ENCODE results near the gene VSX2. TPM values are rescaled to one million over a fixed set of nuclear protein-coding genes. Genes with fewer than 3 reads are reported as not detected.
"Not testable (repeated sequence)": the region's sequence is repeated elsewhere in the genome, so short reads cannot be mapped to it uniquely, and the experiment has no call there.

The VSX2 gene
- total and polyA plus RNA-seq, 7 experiments from 2014 or later: not detected

DNA sequence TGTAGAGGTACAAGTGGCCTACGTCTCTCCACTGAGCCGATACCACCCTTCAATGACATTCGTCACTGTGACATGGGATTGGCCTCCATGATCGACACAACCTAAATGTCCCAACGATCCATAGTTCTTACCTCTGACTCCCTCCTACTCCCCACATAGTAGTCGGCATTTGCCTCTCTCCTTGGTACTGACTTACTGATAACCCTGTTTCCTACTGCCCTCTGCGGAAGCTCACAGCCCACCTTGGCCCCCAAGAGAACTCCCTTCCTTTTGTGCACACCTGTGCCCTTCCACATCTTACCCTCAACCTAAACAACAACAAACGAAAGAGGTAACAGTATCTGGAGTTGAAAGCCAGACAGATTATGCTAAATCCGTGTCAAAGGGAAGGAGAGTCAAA lies 23.9 kb downstream of the VSX2 start:
- no peak overlapping the region for H3K27ac ChIP-seq (ENCODE audit: low read depth, low read length)
- Mint-ChIP-seq H3K36me3 (no peaks in the 10 kb centered on the region), H3K4me3 (no peak overlapping the region), H3K27ac (no peak overlapping the region), H3K4me1 (no peaks in the 10 kb centered on the region), H3K27me3 (peaks cover 0 to 32% (median 0%) of the 10 kb centered on the region in 5 donors), H3K9me3 (no peaks in the 10 kb centered on the region)
- intact Hi-C loops (cut with micrococcal nuclease): no loop called here
- H3K36me3 ChIP-seq (ENCODE audit: control insufficient read depth in 2 of 3, insufficient read depth in 3 of 3, low read length in 3 of 3): no peaks in the 10 kb centered on the region
- H3K4me1 ChIP-seq (ENCODE audit: control insufficient read depth in 2 of 2, insufficient read depth in 2 of 2, low read length in 2 of 2): no peaks in the 10 kb centered on the region
- DNase-seq (no peak), ATAC-seq (no peak)
- CTCF ChIA-PET: interaction anchor here (0.8 kb wide), 1 partner anchor 9 kb away, joined by 3 read pairs; no protein-coding TSS in a partner anchor
- POLR2A ChIA-PET: no interaction called here
- no peak overlapping the region for H3K4me3 ChIP-seq (ENCODE audit: low read length)
- H3K27me3 ChIP-seq (ENCODE audit: control insufficient read depth in 2 of 2, insufficient read depth in 2 of 2, low read length in 2 of 2): no peaks in the 10 kb centered on the region
- H3K9me3 ChIP-seq (ENCODE audit: control insufficient read depth in 2 of 3, low read length in 3 of 3): no peaks in the 10 kb centered on the region

DNA sequence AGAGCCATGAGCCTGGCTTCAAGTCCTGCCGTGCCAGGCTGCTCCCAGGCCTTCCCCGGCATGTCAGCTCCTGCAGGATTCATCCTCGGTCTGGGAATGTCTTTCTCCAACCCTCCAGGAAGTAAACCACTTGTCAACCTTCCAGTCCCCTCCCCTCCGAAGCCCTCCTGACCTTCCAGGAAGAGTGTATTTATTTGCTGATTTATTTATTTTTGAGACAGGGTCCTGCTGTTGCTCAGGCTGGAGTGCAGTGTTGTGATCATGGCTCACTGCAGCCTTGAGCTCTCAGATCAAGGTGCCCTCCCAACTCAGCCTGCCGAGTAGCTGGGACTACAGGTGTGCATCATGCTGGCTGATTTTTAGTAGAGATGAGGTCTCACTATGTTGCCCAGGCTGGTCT lies 24.7 kb downstream of the VSX2 start:
- H3K9me3 Mint-ChIP-seq: no peaks in the 10 kb centered on the region
- Histone ChIP-seq H3K27ac (ENCODE audit: low read depth, low read length) (no peak overlapping the region), H3K27me3 (ENCODE audit: control insufficient read depth in 2 of 2, insufficient read depth in 2 of 2, low read length in 2 of 2) (no peaks in the 10 kb centered on the region), H3K9me3 (ENCODE audit: control insufficient read depth in 2 of 3, low read length in 3 of 3) (no peaks in the 10 kb centered on the region), H3K4me3 (ENCODE audit: low read length) (no peak overlapping the region), H3K4me1 (ENCODE audit: control insufficient read depth in 2 of 2, insufficient read depth in 2 of 2, low read length in 2 of 2) (no peaks in the 10 kb centered on the region), H3K36me3 (ENCODE audit: control insufficient read depth in 2 of 3, insufficient read depth in 3 of 3, low read length in 3 of 3) (no peaks in the 10 kb centered on the region)
- H3K4me1 Mint-ChIP-seq: no peaks in the 10 kb centered on the region
- H3K27ac Mint-ChIP-seq: no peak overlapping the region
- no peaks in the 10 kb centered on the region for H3K36me3 Mint-ChIP-seq
- CTCF ChIA-PET: no interaction called here
- H3K4me3 Mint-ChIP-seq: no peak overlapping the region
- H3K27me3 Mint-ChIP-seq: peaks cover 0 to 29% (median 0%) of the 10 kb centered on the region in 5 donors
- POLR2A ChIA-PET: no interaction called here
- intact Hi-C loops (cut with micrococcal nuclease): no loop called here
- ATAC-seq (no peak), DNase-seq (no peak)

- Mint-ChIP-seq H3K4me1 (no peaks in the 10 kb centered on the region), H3K4me3 (no peak overlapping the region), H3K27me3 (peaks cover 0 to 20% (median 0%) of the 10 kb centered on the region in 5 donors), H3K36me3 (no peaks in the 10 kb centered on the region), H3K9me3 (no peaks in the 10 kb centered on the region), H3K27ac (no peak overlapping the region)
- ChIA-PET CTCF (interaction anchor here (1.0 kb wide), 1 partner anchor 14 kb away, joined by 6 read pairs; no protein-coding TSS in a partner anchor), POLR2A (no interaction called here)
- DNase-seq (no peak), ATAC-seq (no peak)
- no peaks in the 10 kb centered on the region for H3K9me3 ChIP-seq (ENCODE audit: control insufficient read depth in 2 of 3, low read length in 3 of 3)
- H3K27me3 ChIP-seq (ENCODE audit: control insufficient read depth in 2 of 2, insufficient read depth in 2 of 2, low read length in 2 of 2): no peaks in the 10 kb centered on the region
- no peak overlapping the region for H3K27ac ChIP-seq (ENCODE audit: low read depth, low read length)
- no peaks in the 10 kb centered on the region for H3K36me3 ChIP-seq (ENCODE audit: control insufficient read depth in 2 of 3, insufficient read depth in 3 of 3, low read length in 3 of 3)
- intact Hi-C loops (cut with micrococcal nuclease): no loop called here
- H3K4me3 ChIP-seq (ENCODE audit: low read length): no peak overlapping the region
- no peaks in the 10 kb centered on the region for H3K4me1 ChIP-seq (ENCODE audit: control insufficient read depth in 2 of 2, insufficient read depth in 2 of 2, low read length in 2 of 2)
Observed at GRCh38 chr14:74265301-74265965, 26.2 kb downstream of the VSX2 start.

GRCh38 chr14:74267588-74267987 lies 28.3 kb downstream of the VSX2 start:
- Mint-ChIP-seq H3K9me3 (no peaks in the 10 kb centered on the region), H3K27me3 (peaks cover 0 to 25% (median 8%) of the 10 kb centered on the region in 5 donors), H3K36me3 (no peaks in the 10 kb centered on the region), H3K27ac (no peak overlapping the region), H3K4me3 (no peak overlapping the region), H3K4me1 (no peaks in the 10 kb centered on the region)
- Histone ChIP-seq H3K27me3 (ENCODE audit: control insufficient read depth in 2 of 2, insufficient read depth in 2 of 2, low read length in 2 of 2) (no peaks in the 10 kb centered on the region), H3K27ac (ENCODE audit: low read depth, low read length) (no peak overlapping the region), H3K4me3 (ENCODE audit: low read length) (no peak overlapping the region), H3K4me1 (ENCODE audit: control insufficient read depth in 2 of 2, insufficient read depth in 2 of 2, low read length in 2 of 2) (no peaks in the 10 kb centered on the region), H3K9me3 (ENCODE audit: control insufficient read depth in 2 of 3, low read length in 3 of 3) (no peaks in the 10 kb centered on the region), H3K36me3 (ENCODE audit: control insufficient read depth in 2 of 3, insufficient read depth in 3 of 3, low read length in 3 of 3) (no peaks in the 10 kb centered on the region)
- ATAC-seq (no peak), DNase-seq (no peak)
- ChIA-PET CTCF (interaction anchor here (0.9 to 1.2 kb wide), 2 partner anchors 10 to 342 kb away, joined by 4 read pairs; no protein-coding TSS in a partner anchor), POLR2A (no interaction called here)
- intact Hi-C loops (cut with micrococcal nuclease): no loop called here

GRCh38 chr14:74270382-74271177 lies 31.3 kb downstream of the VSX2 start:
- H3K27me3 Mint-ChIP-seq: peaks cover 0 to 21% (median 8%) of the 10 kb centered on the region in 5 donors
- H3K9me3 Mint-ChIP-seq; ATAC-seq; H3K36me3 ChIP-seq (ENCODE audit: control insufficient read depth in 2 of 3, insufficient read depth in 3 of 3, low read length in 3 of 3); H3K4me3 ChIP-seq (ENCODE audit: low read length); H3K36me3 Mint-ChIP-seq; H3K4me1 Mint-ChIP-seq; H3K27ac Mint-ChIP-seq; H3K27me3 ChIP-seq (ENCODE audit: control insufficient read depth in 2 of 2, insufficient read depth in 2 of 2, low read length in 2 of 2); CTCF ChIA-PET; H3K4me3 Mint-ChIP-seq; intact Hi-C loops (cut with micrococcal nuclease); DNase-seq; H3K27ac ChIP-seq (ENCODE audit: low read depth, low read length); H3K9me3 ChIP-seq (ENCODE audit: control insufficient read depth in 2 of 3, low read length in 3 of 3); POLR2A ChIA-PET; H3K4me1 ChIP-seq (ENCODE audit: control insufficient read depth in 2 of 2, insufficient read depth in 2 of 2, low read length in 2 of 2): not testable (repeated sequence)

DNA sequence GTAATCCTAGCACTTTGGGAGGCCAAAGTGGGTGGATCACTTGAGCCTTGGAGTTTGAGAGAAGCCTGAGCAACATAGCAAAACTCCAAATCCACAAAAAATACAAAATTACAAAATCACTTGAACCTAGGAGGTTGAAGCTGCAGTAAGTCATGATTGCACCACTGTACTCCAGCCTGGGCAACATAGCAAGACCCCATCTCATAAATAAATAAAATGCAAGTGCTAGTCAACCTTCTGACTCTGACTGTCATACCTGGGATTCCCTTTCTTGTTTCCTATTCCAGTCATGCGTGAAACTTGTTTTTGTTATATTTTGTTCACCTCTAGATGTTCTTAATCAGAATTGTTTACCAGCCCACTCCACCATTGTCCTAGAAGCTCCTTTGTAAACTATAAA lies 32.1 kb downstream of the VSX2 start:
- H3K4me3 ChIP-seq (ENCODE audit: low read length): no peak overlapping the region
- H3K36me3 ChIP-seq (ENCODE audit: control insufficient read depth in 2 of 3, insufficient read depth in 3 of 3, low read length in 3 of 3): no peaks in the 10 kb centered on the region
- H3K27me3 ChIP-seq (ENCODE audit: control insufficient read depth in 2 of 2, insufficient read depth in 2 of 2, low read length in 2 of 2): no peaks in the 10 kb centered on the region
- no peaks in the 10 kb centered on the region for H3K4me1 ChIP-seq (ENCODE audit: control insufficient read depth in 2 of 2, insufficient read depth in 2 of 2, low read length in 2 of 2)
- Mint-ChIP-seq H3K4me3 (no peak overlapping the region), H3K36me3 (no peaks in the 10 kb centered on the region), H3K27ac (no peak overlapping the region), H3K4me1 (peaks cover 0 to 1% (median 0%) of the 10 kb centered on the region in 7 donors), H3K9me3 (no peaks in the 10 kb centered on the region), H3K27me3 (peaks cover 0 to 21% (median 8%) of the 10 kb centered on the region in 5 donors)
- CTCF ChIA-PET: no interaction called here
- no peak overlapping the region for H3K27ac ChIP-seq (ENCODE audit: low read depth, low read length)
- no peaks in the 10 kb centered on the region for H3K9me3 ChIP-seq (ENCODE audit: control insufficient read depth in 2 of 3, low read length in 3 of 3)
- no peak for DNase-seq
- ATAC-seq: no peak
- intact Hi-C loops (cut with micrococcal nuclease): no loop called here
- POLR2A ChIA-PET: no interaction called here
